ENCODE data around the gene KIAA1755. TPM values are rescaled to one million over a fixed set of nuclear protein-coding genes. Genes with fewer than 3 reads are reported as not detected.

KIAA1755 gene
- total and polyA plus RNA-seq, 9 of the 15 experiments (the other 6 are each of a cell fraction or from before 2014, with no cell fraction given): not detected

- no TSS peak for BruUV-seq (replicated peaks)
- peak overlapping the region; percentile 53; the same call in 1 of the 2 replicates for H2AFZ ChIP-seq (ENCODE audit: low read depth, low read length)
- no peaks in the 10 kb centered on the region for H3K36me3 ChIP-seq (ENCODE audit: control insufficient read depth, insufficient read depth, low read length)
- no peaks in the 10 kb centered on the region for H3K79me2 ChIP-seq (ENCODE audit: control insufficient read depth, insufficient read depth, low read length)
- H3K9me3 ChIP-seq (replicated peaks; ENCODE audit: control insufficient read depth, insufficient read depth, low read depth, low read length): no peaks in the 10 kb centered on the region; the same call in 1 of the 2 replicates
- no peak for ATAC-seq
- intact Hi-C loops (cut with micrococcal nuclease) (no loop called here), in situ Hi-C loops (cut with MboI) (no loop called here)
- H3K4me1 ChIP-seq (replicated peaks in 1 of 2; ENCODE audit: control insufficient read depth in 2 of 2, insufficient read depth in 2 of 2, low read length in 2 of 2): peaks cover 0 to 7% of the 10 kb centered on the region in 2 experiments; a peak in 3 of 5 replicates
- H3K27me3 ChIP-seq (ENCODE audit: control insufficient read depth in 2 of 2, insufficient read depth in 2 of 2, low read length in 2 of 2): peaks cover 8 to 17% of the 10 kb centered on the region in 2 experiments; a peak in 3 of 5 replicates
- H3K4me2 ChIP-seq (ENCODE audit: insufficient read depth, low read length): peak overlapping the region; percentile 20
- 6% methylated on average over 6 of the region's 6 CpGs for WGBS (ENCODE audit: insufficient coverage, low coverage, missing lambda C conversion rate)
- ChIA-PET POLR2A (interaction anchor here (0.6 kb wide), 2 partner anchors 12 to 210 kb away, joined by 3 read pairs; no protein-coding TSS in a partner anchor), CTCF (ENCODE audit: low intra/inter-chr PET ratio) (no interaction called here)
- peaks cover 3% of the 10 kb centered on the region; the same call in 1 of the 2 replicates for H4K20me1 ChIP-seq (replicated peaks; ENCODE audit: control insufficient read depth, insufficient read depth, low read length)
- no peak overlapping the region for H3K9ac ChIP-seq (ENCODE audit: insufficient read depth in 1 of 2, low read depth in 2 of 2, low read length in 2 of 2)
- H3K4me3 ChIP-seq: no peak overlapping the region
- no peak for DNase-seq (ENCODE audit: extremely low read depth in 1 of 4, low spot score in 3 of 4)
- no peak for FAIRE-seq
- no peak overlapping the region for H3K27ac ChIP-seq (ENCODE audit: extremely low read depth, low read depth, low read length)
- no peak for TF ChIP-seq MBD1 (CRISPR knock-in tag; IDR thresholded peaks at IDR 0.05)
- no peak for TF ChIP-seq RCOR1 (IDR thresholded peaks at IDR 0.05; ENCODE audit: borderline replicate concordance in 1 of 2, low read depth in 2 of 2, low read length in 2 of 2)
- no peak for TF ChIP-seq ZNF124 (CRISPR knock-in tag; IDR thresholded peaks at IDR 0.05)
- TF ChIP-seq HEY1 (CRISPR knock-in tag; IDR thresholded peaks at IDR 0.05; ENCODE audit: borderline replicate concordance): no peak
- 0 out of 4 replicates have a peak, but pooled peaks of 1 of the 2 experiments have one; percentile 60 for TF ChIP-seq ZMIZ1 (IDR thresholded peaks at IDR 0.05; ENCODE audit: low read depth in 2 of 2, low read length in 2 of 2)
- peak; percentile 84 for TF ChIP-seq ZBTB17 (CRISPR knock-in tag; IDR thresholded peaks at IDR 0.05)
- TF ChIP-seq ZNF408 (CRISPR knock-in tag; IDR thresholded peaks at IDR 0.05; ENCODE audit: low read depth): no peak
- peak; percentile 64 for TF ChIP-seq EGR1 (conservative IDR thresholded peaks at IDR 0.05)
- TF ChIP-seq ZNF644 (tag; IDR thresholded peaks at IDR 0.05; ENCODE audit: low read depth): no peak
- peak in 1 of 2 experiments; percentile 72; a peak in 2 of 4 replicates for TF ChIP-seq MLLT1 (IDR thresholded peaks at IDR 0.05)
- TF ChIP-seq ZFP36 (IDR thresholded peaks at IDR 0.05; ENCODE audit: low read depth, low read length, partially characterized antibody): no peak
- H3K9me1 ChIP-seq (ENCODE audit: control insufficient read depth, insufficient read depth, low read length): no peaks in the 10 kb centered on the region
Measured at GRCh38 chr20:38203337-38203980, 57.1 kb downstream of the KIAA1755 start.

Measured in K562 (cell line).